ENCODE measurements around the gene ATP10A. TPM values are rescaled to one million over a fixed set of nuclear protein-coding genes. Genes with fewer than 3 reads are reported as not detected.

ATP10A gene
- polyA plus RNA-seq, 1 donor from 2014 or later = not detected

DNA sequence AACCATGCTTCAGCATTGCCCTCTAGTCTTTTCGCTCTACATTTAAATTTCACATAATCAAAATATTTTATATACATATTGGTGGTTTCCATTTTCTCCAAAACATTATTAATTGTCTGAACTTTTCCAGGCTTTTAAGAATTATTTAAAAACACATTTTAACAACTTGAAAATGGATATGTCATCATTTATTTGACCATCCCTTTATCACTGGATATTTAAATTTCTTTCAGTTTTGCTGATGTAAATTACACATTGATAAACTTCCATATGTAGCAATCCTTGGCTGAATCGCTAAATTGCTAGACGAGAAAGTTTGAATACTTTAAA, 146.0 kb downstream of the ATP10A start:
- H2AFZ ChIP-seq (ENCODE audit: low read depth, low read length) = no peak overlapping the region
- H3K9me3 ChIP-seq (ENCODE audit: low read length) = no peaks in the 10 kb centered on the region
- H3K36me3 ChIP-seq (ENCODE audit: insufficient read depth, low read length) = no peaks in the 10 kb centered on the region
- no peaks in the 10 kb centered on the region for H3F3A ChIP-seq (ENCODE audit: insufficient read depth, low read length, poor library complexity, severe bottlenecking)
- H3K79me2 ChIP-seq (replicated peaks; ENCODE audit: insufficient read depth, low read length) = no peaks in the 10 kb centered on the region
- H4K20me1 ChIP-seq (ENCODE audit: insufficient read depth) = no peaks in the 10 kb centered on the region
- no peak overlapping the region for H3K9ac ChIP-seq (ENCODE audit: low read length)
- no peak overlapping the region for H3K27ac ChIP-seq (ENCODE audit: low read length)
- H3K4me3 ChIP-seq (ENCODE audit: low read length) = no peak overlapping the region
- H3K9me2 ChIP-seq (ENCODE audit: insufficient read depth, low read length) = no peaks in the 10 kb centered on the region
- TF ChIP-seq, protein P1, sequence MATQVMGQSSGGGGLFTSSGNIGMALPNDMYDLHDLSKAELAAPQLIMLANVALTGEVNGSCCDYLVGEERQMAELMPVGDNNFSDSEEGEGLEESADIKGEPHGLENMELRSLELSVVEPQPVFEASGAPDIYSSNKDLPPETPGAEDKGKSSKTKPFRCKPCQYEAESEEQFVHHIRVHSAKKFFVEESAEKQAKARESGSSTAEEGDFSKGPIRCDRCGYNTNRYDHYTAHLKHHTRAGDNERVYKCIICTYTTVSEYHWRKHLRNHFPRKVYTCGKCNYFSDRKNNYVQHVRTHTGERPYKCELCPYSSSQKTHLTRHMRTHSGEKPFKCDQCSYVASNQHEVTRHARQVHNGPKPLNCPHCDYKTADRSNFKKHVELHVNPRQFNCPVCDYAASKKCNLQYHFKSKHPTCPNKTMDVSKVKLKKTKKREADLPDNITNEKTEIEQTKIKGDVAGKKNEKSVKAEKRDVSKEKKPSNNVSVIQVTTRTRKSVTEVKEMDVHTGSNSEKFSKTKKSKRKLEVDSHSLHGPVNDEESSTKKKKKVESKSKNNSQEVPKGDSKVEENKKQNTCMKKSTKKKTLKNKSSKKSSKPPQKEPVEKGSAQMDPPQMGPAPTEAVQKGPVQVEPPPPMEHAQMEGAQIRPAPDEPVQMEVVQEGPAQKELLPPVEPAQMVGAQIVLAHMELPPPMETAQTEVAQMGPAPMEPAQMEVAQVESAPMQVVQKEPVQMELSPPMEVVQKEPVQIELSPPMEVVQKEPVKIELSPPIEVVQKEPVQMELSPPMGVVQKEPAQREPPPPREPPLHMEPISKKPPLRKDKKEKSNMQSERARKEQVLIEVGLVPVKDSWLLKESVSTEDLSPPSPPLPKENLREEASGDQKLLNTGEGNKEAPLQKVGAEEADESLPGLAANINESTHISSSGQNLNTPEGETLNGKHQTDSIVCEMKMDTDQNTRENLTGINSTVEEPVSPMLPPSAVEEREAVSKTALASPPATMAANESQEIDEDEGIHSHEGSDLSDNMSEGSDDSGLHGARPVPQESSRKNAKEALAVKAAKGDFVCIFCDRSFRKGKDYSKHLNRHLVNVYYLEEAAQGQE (IDR thresholded peaks at IDR 0.05; ENCODE audit: borderline replicate concordance) = no peak
- no peak for TF ChIP-seq MXI1 (conservative IDR thresholded peaks at IDR 0.05; ENCODE audit: poor library complexity, severe bottlenecking)
- TF ChIP-seq SMC3 (conservative IDR thresholded peaks at IDR 0.05; ENCODE audit: poor library complexity) = no peak
- TF ChIP-seq TAF1 (IDR thresholded peaks at IDR 0.05; ENCODE audit: low read depth) = no peak
- H3K27me3 ChIP-seq (ENCODE audit: insufficient read depth, low read depth, low read length) = no peaks in the 10 kb centered on the region
- no peak overlapping the region for H3K4me2 ChIP-seq (ENCODE audit: low read length)

DNA sequence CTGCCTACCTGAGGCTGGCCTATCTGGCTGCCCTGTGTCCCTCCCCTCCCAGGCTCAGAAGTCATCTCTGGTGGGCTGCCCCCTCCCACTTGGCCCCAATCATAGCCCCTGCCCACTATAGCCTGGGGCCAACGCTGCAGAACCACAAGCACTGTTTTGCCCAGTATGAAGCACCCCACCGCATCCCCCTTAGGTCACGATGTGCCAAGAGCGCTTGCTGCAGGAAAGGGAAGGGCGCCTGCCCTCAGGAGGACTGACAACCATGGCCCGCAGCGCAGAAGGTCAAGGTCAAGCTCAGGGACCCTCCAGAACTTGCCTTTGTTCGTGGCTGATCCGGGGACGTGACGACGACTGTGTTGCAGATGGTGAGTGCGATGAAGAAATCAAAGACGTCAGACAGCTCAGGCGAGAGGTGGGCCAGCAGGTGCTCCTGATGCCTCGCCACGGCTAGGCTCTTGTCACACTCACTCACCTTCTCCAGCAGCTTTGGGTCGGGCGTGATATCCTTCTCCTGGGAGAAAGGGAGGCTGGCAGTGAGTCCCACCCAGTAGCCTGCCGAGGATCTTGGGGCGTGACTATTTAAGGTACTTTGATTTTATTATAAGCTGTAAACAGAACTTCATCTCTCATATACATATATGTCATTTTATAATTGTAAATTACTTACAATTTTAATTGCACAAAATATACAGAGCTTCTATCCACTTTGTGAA, 146.6 kb downstream of the ATP10A start:
- H2AFZ ChIP-seq (ENCODE audit: low read depth, low read length) = no peak overlapping the region
- no peaks in the 10 kb centered on the region for H4K20me1 ChIP-seq (ENCODE audit: insufficient read depth)
- H3K79me2 ChIP-seq (replicated peaks; ENCODE audit: insufficient read depth, low read length) = no peaks in the 10 kb centered on the region
- H3K9me3 ChIP-seq (ENCODE audit: low read length) = no peaks in the 10 kb centered on the region
- no peaks in the 10 kb centered on the region for H3K9me2 ChIP-seq (ENCODE audit: insufficient read depth, low read length)
- H3K27me3 ChIP-seq (ENCODE audit: insufficient read depth, low read depth, low read length) = no peaks in the 10 kb centered on the region
- H3K9ac ChIP-seq (ENCODE audit: low read length) = no peak overlapping the region
- H3K4me2 ChIP-seq (ENCODE audit: low read length) = no peak overlapping the region
- TF ChIP-seq EP300 (conservative IDR thresholded peaks at IDR 0.05; ENCODE audit: poor library complexity, severe bottlenecking) (no peak), SMC3 (conservative IDR thresholded peaks at IDR 0.05; ENCODE audit: poor library complexity) (no peak)
- TF ChIP-seq, protein P2, sequence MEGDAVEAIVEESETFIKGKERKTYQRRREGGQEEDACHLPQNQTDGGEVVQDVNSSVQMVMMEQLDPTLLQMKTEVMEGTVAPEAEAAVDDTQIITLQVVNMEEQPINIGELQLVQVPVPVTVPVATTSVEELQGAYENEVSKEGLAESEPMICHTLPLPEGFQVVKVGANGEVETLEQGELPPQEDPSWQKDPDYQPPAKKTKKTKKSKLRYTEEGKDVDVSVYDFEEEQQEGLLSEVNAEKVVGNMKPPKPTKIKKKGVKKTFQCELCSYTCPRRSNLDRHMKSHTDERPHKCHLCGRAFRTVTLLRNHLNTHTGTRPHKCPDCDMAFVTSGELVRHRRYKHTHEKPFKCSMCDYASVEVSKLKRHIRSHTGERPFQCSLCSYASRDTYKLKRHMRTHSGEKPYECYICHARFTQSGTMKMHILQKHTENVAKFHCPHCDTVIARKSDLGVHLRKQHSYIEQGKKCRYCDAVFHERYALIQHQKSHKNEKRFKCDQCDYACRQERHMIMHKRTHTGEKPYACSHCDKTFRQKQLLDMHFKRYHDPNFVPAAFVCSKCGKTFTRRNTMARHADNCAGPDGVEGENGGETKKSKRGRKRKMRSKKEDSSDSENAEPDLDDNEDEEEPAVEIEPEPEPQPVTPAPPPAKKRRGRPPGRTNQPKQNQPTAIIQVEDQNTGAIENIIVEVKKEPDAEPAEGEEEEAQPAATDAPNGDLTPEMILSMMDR (IDR thresholded peaks at IDR 0.05; ENCODE audit: poor library complexity, severe bottlenecking) = no peak
- no peak overlapping the region for H3K4me3 ChIP-seq (ENCODE audit: low read length)
- H3K36me3 ChIP-seq (ENCODE audit: insufficient read depth, low read length) = no peaks in the 10 kb centered on the region
- H3K27ac ChIP-seq (ENCODE audit: low read length) = no peak overlapping the region
- H3F3A ChIP-seq (ENCODE audit: insufficient read depth, low read length, poor library complexity, severe bottlenecking) = no peaks in the 10 kb centered on the region

Measured in neural cell (in vitro differentiated cells).